Ovary (tissue), 1 donor: ENCODE measurements around the gene LVRN.

ENCODE experiments used
- EP300 ChIP-seq: sonication (generic); formaldehyde crosslinking; IDR thresholded peaks from one replicate; pipeline ENCODE4 v1.6.1; 2017; ENCODE audit warnings: antibody characterized with exemption
- POLR2A ChIP-seq: fragments of 450-650 bp; IDR thresholded peaks from one replicate; pipeline ENCODE4 v1.6.1; 2017; ENCODE audit warnings: antibody characterized with exemption, mild to moderate bottlenecking, moderate library complexity

GRCh38 chr5:116046261-116046660, 84.0 kb downstream of the LVRN start:
- no peak for TF ChIP-seq EP300
- no peak for TF ChIP-seq POLR2A
